BJ (cell line): ENCODE data around the gene RNF20. TPM values are rescaled to one million over a fixed set of nuclear protein-coding genes. Genes with fewer than 3 reads are reported as not detected.
A peak's percentile ranks its signal among the peaks of the same experiment; 100 is the strongest.

Experiments
- CTCF ChIA-PET: fragments of 350-600 bp; formaldehyde crosslinking; extraction: SDS; loops from one replicate; lab custom pipeline; 2021; ENCODE audit warnings: antibody characterized with exemption, inconsistent platforms; lab: Yijun Ruan, JAX
- POLR2A ChIA-PET: fragments of 300-600 bp; sonication (Branson Sonifier 250); formaldehyde crosslinking; extraction: SDS; loops from one replicate; lab custom pipeline; 2021; ENCODE audit warnings: antibody characterized with exemption; lab: Charles Lee
- DNase-seq: peaks from one replicate; pipeline ENCODE4 v3.0.0-alpha.2; 2011; ENCODE audit warnings: low read depth
- H3K27me3 ChIP-seq: 2 replicates; pipeline ENCODE4 v1.6.0; 2011; ENCODE audit warnings: low read length; ENCODE audit not compliant: control insufficient read depth, insufficient read depth
- H3K36me3 ChIP-seq: 2 replicates; pipeline ENCODE4 v1.5.1; 2011; ENCODE audit warnings: low read length; ENCODE audit not compliant: control insufficient read depth, insufficient read depth
- H3K4me3 ChIP-seq: 2 replicates; pipeline ENCODE4 v1.5.1; 2011; ENCODE audit warnings: low read depth, mild to moderate bottlenecking, control low read depth, low read length
- CTCF ChIP-seq: IDR thresholded peaks from 2 replicates; pipeline ENCODE4 v1.5.1; 2011; ENCODE audit warnings: low read depth, mild to moderate bottlenecking, control low read depth, inconsistent platforms, low read length, moderate library complexity; ENCODE audit not compliant: insufficient read depth
- polyA plus RNA-seq: library from polyadenylated mRNA; depleted of rRNA; stranded (reverse); fragments of >200 nt; gene quantifications from 2 replicates; pipeline ENCODE4 v1.2.3, GENCODE V29; 2011

RNF20 gene
- polyA plus RNA-seq, 1 experiment, result 18.0 TPM

GRCh38 chr9:101566904-101567724, 33.5 kb downstream of the RNF20 start:
- peaks cover 6% of the 10 kb centered on the region; the same call in 1 of the 2 replicates for H3K36me3 ChIP-seq
- CTCF ChIA-PET, result interaction anchor here (0.8 to 2.2 kb wide), 11 partner anchors 9 to 118 kb away, joined by 3 to 10 read pairs (median 4); partner anchors contain the start of gene RNF20
- no peaks in the 10 kb centered on the region for H3K27me3 ChIP-seq
- no peak overlapping the region for H3K4me3 ChIP-seq
- peak; percentile 59 for TF ChIP-seq CTCF
- POLR2A ChIA-PET, result interaction anchor here (0.6 kb wide), 1 partner anchor 78 kb away, joined by 3 read pairs; no protein-coding TSS in a partner anchor
- no peak for DNase-seq

- TF ChIP-seq CTCF, result no peak
- CTCF ChIA-PET, result interaction anchor here (0.8 to 2.2 kb wide), 11 partner anchors 9 to 119 kb away, joined by 3 to 10 read pairs (median 4); partner anchors contain the start of gene RNF20
- Histone ChIP-seq H3K27me3 (no peaks in the 10 kb centered on the region), H3K4me3 (no peak overlapping the region), H3K36me3 (peaks cover 4% of the 10 kb centered on the region; the same call in 1 of the 2 replicates)
- POLR2A ChIA-PET, result no interaction called here
- DNase-seq, result no peak
These were observed 34.2 kb downstream of the RNF20 start for GRCh38 chr9:101567725-101568350.

- no peak for DNase-seq
- ChIA-PET POLR2A (no interaction called here), CTCF (interaction anchor here (0.7 to 1.7 kb wide), 3 partner anchors 107 to 120 kb away, joined by 3 to 7 read pairs (median 3); no protein-coding TSS in a partner anchor)
- Histone ChIP-seq H3K36me3 (no peaks in the 10 kb centered on the region), H3K27me3 (no peaks in the 10 kb centered on the region), H3K4me3 (no peak overlapping the region)
- no peak for TF ChIP-seq CTCF
These were observed 36.3 kb downstream of the RNF20 start for GRCh38 chr9:101569741-101570501.

GRCh38 chr9:101571114-101571513, 37.5 kb downstream of the RNF20 start:
- Histone ChIP-seq H3K4me3 (no peak overlapping the region), H3K36me3 (no peaks in the 10 kb centered on the region), H3K27me3 (no peaks in the 10 kb centered on the region)
- no peak for DNase-seq
- no peak for TF ChIP-seq CTCF
- ChIA-PET CTCF (interaction anchor here (1.0 to 1.7 kb wide), 2 partner anchors 20 to 112 kb away, joined by 3 to 7 read pairs; no protein-coding TSS in a partner anchor), POLR2A (no interaction called here)
